SU-DHL-6 (cell line): ENCODE measurements around the gene SREBF1.

Experiments used
- H2AFZ ChIP-seq: fragments of 200-600 bp; sonication (generic); 2 replicates; pipeline ENCODE4 v1.6.1; 2014; ENCODE audit warnings: low read depth, mild to moderate bottlenecking, moderate library complexity, mixed read lengths, antibody characterized with exemption, low read length; ENCODE audit not compliant: severe bottlenecking
- H3F3A ChIP-seq: fragments of 200-600 bp; shearing (Covaris generic); 2 replicates; pipeline ENCODE4 v1.6.0; 2016; ENCODE audit warnings: antibody characterized with exemption, mild to moderate bottlenecking; ENCODE audit not compliant: insufficient read depth
- H3K27ac ChIP-seq: fragments of 200-600 bp; sonication (generic); 2 replicates; pipeline ENCODE4 v1.5.1; 2016; ENCODE audit warnings: low read depth, mild to moderate bottlenecking, low read length, moderate library complexity, mixed read lengths
- H3K27me3 ChIP-seq: fragments of 200-600 bp; sonication (generic), shearing (Covaris generic); 2 replicates; pipeline ENCODE4 v1.6.0; 2014; ENCODE audit warnings: mild to moderate bottlenecking, low read length
- H3K36me3 ChIP-seq: fragments of 200-600 bp; sonication (generic); 2 replicates; pipeline ENCODE4 v1.6.1; 2014; ENCODE audit warnings: mild to moderate bottlenecking, low read length, mixed read lengths
- H3K4me2 ChIP-seq: fragments of 300-600, 200-600 bp; shearing (Covaris generic), sonication (generic); 2 replicates; pipeline ENCODE4 v1.6.0; 2014; ENCODE audit warnings: low read length, low read depth, mild to moderate bottlenecking; ENCODE audit not compliant: poor library complexity, severe bottlenecking
- H3K4me3 ChIP-seq: fragments of 200-600 bp; sonication (generic); 2 replicates; pipeline ENCODE4 v1.5.1; 2014; ENCODE audit warnings: antibody characterized with exemption, low read length, mild to moderate bottlenecking, mixed read lengths; ENCODE audit not compliant: insufficient read depth, poor library complexity, severe bottlenecking
- H3K79me2 ChIP-seq: fragments of 200-600 bp; sonication (generic); 2 replicates; pipeline ENCODE4 v1.6.1; 2014; ENCODE audit warnings: mild to moderate bottlenecking, low read length, moderate library complexity; ENCODE audit not compliant: insufficient read depth
- H3K9ac ChIP-seq: fragments of 200-600 bp; sonication (generic); 2 replicates; pipeline ENCODE4 v1.7.0; 2014; ENCODE audit warnings: mild to moderate bottlenecking, low read length
- H3K9me2 ChIP-seq: fragments of 200-600 bp; sonication (generic); replicated peaks from 2 replicates; pipeline ENCODE4 v1.6.1; 2014; ENCODE audit warnings: low read length; ENCODE audit not compliant: insufficient read depth
- H3K9me3 ChIP-seq: fragments of 200-600 bp; sonication (generic); 2 replicates; pipeline ENCODE4 v1.6.1; 2014; ENCODE audit warnings: low read length, mixed read lengths; ENCODE audit not compliant: insufficient read depth
- H4K20me1 ChIP-seq: fragments of 200-600 bp; sonication (generic); 2 replicates; pipeline ENCODE4 v1.6.1; 2014; ENCODE audit warnings: low read depth, mild to moderate bottlenecking, antibody characterized with exemption, low read length, moderate library complexity, mixed read lengths
- CTCF ChIP-seq: fragments of 200-600 bp; sonication (generic); IDR thresholded peaks from one replicate; pipeline ENCODE4 v1.5.1; 2017; ENCODE audit warnings: antibody characterized with exemption, mild to moderate bottlenecking, low read length, moderate library complexity; ENCODE audit not compliant: insufficient read depth, poor library complexity, severe bottlenecking
- EZH2phosphoT487 ChIP-seq: fragments of 200-600 bp; sonication (generic), shearing (Covaris generic); conservative IDR thresholded peaks from 2 replicates; pipeline ENCODE4 v1.6.1; 2018; ENCODE audit warnings: mild to moderate bottlenecking, antibody characterized with exemption, low read length, moderate library complexity, mixed read lengths

SREBF1 gene

GRCh38 chr17:17815062-17815406 is 21.8 kb downstream of the SREBF1 start:
- no peak overlapping the region for H3K9ac ChIP-seq
- TF ChIP-seq CTCF (no peak), EZH2phosphoT487 (no peak)
- no peaks in the 10 kb centered on the region for H3K36me3 ChIP-seq
- H3F3A ChIP-seq = no peaks in the 10 kb centered on the region
- no peaks in the 10 kb centered on the region for H4K20me1 ChIP-seq
- H3K27me3 ChIP-seq = no peaks in the 10 kb centered on the region
- no peak overlapping the region for H2AFZ ChIP-seq
- H3K27ac ChIP-seq = no peak overlapping the region
- no peak overlapping the region for H3K4me3 ChIP-seq
- H3K4me2 ChIP-seq = no peak overlapping the region
- no peaks in the 10 kb centered on the region for H3K9me2 ChIP-seq
- no peaks in the 10 kb centered on the region for H3K79me2 ChIP-seq
- no peaks in the 10 kb centered on the region for H3K9me3 ChIP-seq

- H3K27me3 ChIP-seq = no peaks in the 10 kb centered on the region
- H3K9ac ChIP-seq = no peak overlapping the region
- H3K4me3 ChIP-seq = no peak overlapping the region
- H3K9me2 ChIP-seq = no peaks in the 10 kb centered on the region
- H4K20me1 ChIP-seq = no peaks in the 10 kb centered on the region
- H3K36me3 ChIP-seq = no peaks in the 10 kb centered on the region
- H2AFZ ChIP-seq = no peak overlapping the region
- no peak for TF ChIP-seq CTCF
- TF ChIP-seq EZH2phosphoT487 = no peak
- H3K79me2 ChIP-seq = no peaks in the 10 kb centered on the region
- no peak overlapping the region for H3K4me2 ChIP-seq
- H3K27ac ChIP-seq = no peak overlapping the region
- no peaks in the 10 kb centered on the region for H3F3A ChIP-seq
- no peaks in the 10 kb centered on the region for H3K9me3 ChIP-seq
Observed at GRCh38 chr17:17814162-17815061, 22.4 kb downstream of the SREBF1 start.

GRCh38 chr17:17813725-17814095 is 23.1 kb downstream of the SREBF1 start:
- Histone ChIP-seq H3K4me2 (no peak overlapping the region), H3K27me3 (no peaks in the 10 kb centered on the region), H3K9ac (no peak overlapping the region), H3K79me2 (no peaks in the 10 kb centered on the region), H3K9me2 (no peaks in the 10 kb centered on the region), H2AFZ (no peak overlapping the region), H4K20me1 (no peaks in the 10 kb centered on the region), H3K27ac (no peak overlapping the region), H3K36me3 (no peaks in the 10 kb centered on the region), H3K9me3 (no peaks in the 10 kb centered on the region), H3K4me3 (no peak overlapping the region), H3F3A (no peaks in the 10 kb centered on the region)
- TF ChIP-seq CTCF = no peak
- no peak for TF ChIP-seq EZH2phosphoT487
